Stomach (tissue), 4 donors: ENCODE data around the gene CCNL1.

Source experiments
- POLR2A ChIP-seq, 4 donors: fragments of 450-650 bp; IDR thresholded peaks; one replicate each; pipeline ENCODE4 v1.6.1; 2016; ENCODE audit warnings: antibody characterized with exemption in 4 of 4, control low read depth in 2 of 4, mild to moderate bottlenecking in 1 of 4, moderate library complexity in 1 of 4
- POLR2AphosphoS5 ChIP-seq, 3 donors: sonication (generic); formaldehyde crosslinking; IDR thresholded peaks; one replicate each; pipeline ENCODE4 v1.6.1; 2016; ENCODE audit warnings: antibody characterized with exemption in 3 of 3
- TF ChIP-seq, protein P1 (sequence below), 7 experiments: fragments of 450-650 bp in 4 of 7; fragments of 200-600 bp in 3 of 7; sonication (generic) in 3 of 7; IDR thresholded peaks; one replicate each; pipeline ENCODE4 v1.5.1; 2016 to 2019; ENCODE audit warnings: antibody characterized with exemption in 7 of 7, control low read depth in 2 of 7, mild to moderate bottlenecking in 1 of 7

GRCh38 chr3:157099326-157100095 lies 60.4 kb downstream of the CCNL1 start:
- no peak for TF ChIP-seq POLR2AphosphoS5 (IDR thresholded peaks at IDR 0.05)
- no peak for TF ChIP-seq POLR2A (IDR thresholded peaks at IDR 0.05)
- TF ChIP-seq, protein P1, sequence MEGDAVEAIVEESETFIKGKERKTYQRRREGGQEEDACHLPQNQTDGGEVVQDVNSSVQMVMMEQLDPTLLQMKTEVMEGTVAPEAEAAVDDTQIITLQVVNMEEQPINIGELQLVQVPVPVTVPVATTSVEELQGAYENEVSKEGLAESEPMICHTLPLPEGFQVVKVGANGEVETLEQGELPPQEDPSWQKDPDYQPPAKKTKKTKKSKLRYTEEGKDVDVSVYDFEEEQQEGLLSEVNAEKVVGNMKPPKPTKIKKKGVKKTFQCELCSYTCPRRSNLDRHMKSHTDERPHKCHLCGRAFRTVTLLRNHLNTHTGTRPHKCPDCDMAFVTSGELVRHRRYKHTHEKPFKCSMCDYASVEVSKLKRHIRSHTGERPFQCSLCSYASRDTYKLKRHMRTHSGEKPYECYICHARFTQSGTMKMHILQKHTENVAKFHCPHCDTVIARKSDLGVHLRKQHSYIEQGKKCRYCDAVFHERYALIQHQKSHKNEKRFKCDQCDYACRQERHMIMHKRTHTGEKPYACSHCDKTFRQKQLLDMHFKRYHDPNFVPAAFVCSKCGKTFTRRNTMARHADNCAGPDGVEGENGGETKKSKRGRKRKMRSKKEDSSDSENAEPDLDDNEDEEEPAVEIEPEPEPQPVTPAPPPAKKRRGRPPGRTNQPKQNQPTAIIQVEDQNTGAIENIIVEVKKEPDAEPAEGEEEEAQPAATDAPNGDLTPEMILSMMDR (IDR thresholded peaks at IDR 0.05): no peak
